ENCODE results near the gene IRX6.

- TF ChIP-seq CTCF (conservative IDR thresholded peaks at IDR 0.05 in 1 of 2, IDR thresholded peaks at IDR 0.05 in 1 of 2; ENCODE audit: low read depth in 1 of 2, low read length in 2 of 2) (no peak), EZH2 (IDR thresholded peaks at IDR 0.05; ENCODE audit: low read length, missing control alignments) (no peak)
Observed at GRCh38 chr16:55297062-55297909, 26.7 kb upstream of the IRX6 start.
